Activated B cell treated with CpG ODN at 0.5 μM for 24 hours (primary cell): ENCODE results near the gene LCE1C. TPM values are rescaled to one million over a fixed set of nuclear protein-coding genes. Genes with fewer than 3 reads are reported as not detected.

Experiments used
- ATAC-seq: fragments of 200-7000 bp; cut with Tn5 transposase; one replicate; pipeline ENCODE4 v1.10.0; 2021; ENCODE audit warnings: low read depth, mild to moderate bottlenecking, moderate library complexity
- CTCF ChIA-PET: fragments of 350-600 bp; sonication (Branson Sonifier 250); formaldehyde crosslinking; loops from one replicate; lab custom pipeline; 2021; ENCODE audit warnings: antibody characterized with exemption; lab: Charles Lee
- POLR2A ChIA-PET: fragments of 350-600 bp; sonication (Branson Sonifier 250); formaldehyde crosslinking; loops from one replicate; lab custom pipeline; 2021; ENCODE audit warnings: antibody characterized with exemption; lab: Charles Lee
- DNase-seq: peaks from one replicate; pipeline ENCODE4 v3.0.0; 2022
- H3K27ac Mint-ChIP-seq: one replicate; pipeline ENCODE4 v1.8.0; 2020; ENCODE audit warnings: mixed read lengths
- H3K27me3 Mint-ChIP-seq: one replicate; pipeline ENCODE4 v1.8.0; 2021; ENCODE audit warnings: mixed read lengths
- H3K36me3 Mint-ChIP-seq: one replicate; pipeline ENCODE4 v1.8.0; 2021; ENCODE audit warnings: low read depth, mixed read lengths
- H3K4me1 Mint-ChIP-seq: one replicate; pipeline ENCODE4 v1.8.0; 2021; ENCODE audit warnings: mixed read lengths
- H3K4me3 Mint-ChIP-seq: one replicate; pipeline ENCODE4 v1.8.0; 2020; ENCODE audit warnings: mild to moderate bottlenecking, mixed read lengths
- H3K9me3 Mint-ChIP-seq: one replicate; pipeline ENCODE4 v1.8.0; 2020; ENCODE audit warnings: mixed read lengths
- CTCF ChIP-seq: fragments of 200-600 bp; IDR thresholded peaks from one replicate; pipeline ENCODE4 v1.8.0; 2022; ENCODE audit warnings: antibody characterized with exemption, mild to moderate bottlenecking
- intact Hi-C: fragments of 100-400 bp; cut with micrococcal nuclease; formaldehyde crosslinking; loops from one replicate; pipeline ENCODE4 v1.15.1; 2024
- total RNA-seq: library from RNA; stranded (reverse); gene quantifications from 2 replicates; pipeline ENCODE4 v1.2.3, GENCODE V29; 2022

Gene LCE1C
- total RNA-seq, 1 donor from 2014 or later: not detected

GRCh38 chr1:152761609-152762213, 44.7 kb downstream of the LCE1C start:
- Mint-ChIP-seq H3K27ac (no peak overlapping the region), H3K4me1 (no peaks in the 10 kb centered on the region), H3K4me3 (no peak overlapping the region), H3K9me3 (no peaks in the 10 kb centered on the region), H3K27me3 (peaks cover 3% of the 10 kb centered on the region), H3K36me3 (no peaks in the 10 kb centered on the region)
- intact Hi-C loops: no loop called here
- CTCF ChIA-PET: no interaction called here
- no peak for DNase-seq
- no peak for ATAC-seq
- TF ChIP-seq CTCF: no peak
- POLR2A ChIA-PET: no interaction called here

- Mint-ChIP-seq H3K27ac (no peak overlapping the region), H3K4me3 (no peak overlapping the region), H3K4me1 (no peaks in the 10 kb centered on the region), H3K27me3 (peaks cover 6% of the 10 kb centered on the region), H3K36me3 (no peaks in the 10 kb centered on the region), H3K9me3 (no peaks in the 10 kb centered on the region)
- POLR2A ChIA-PET: no interaction called here
- CTCF ChIA-PET: no interaction called here
- intact Hi-C loops: no loop called here
- DNase-seq (no peak), ATAC-seq (no peak)
- no peak for TF ChIP-seq CTCF
These were observed 45.8 kb downstream of the LCE1C start for GRCh38 chr1:152760551-152761190.

GRCh38 chr1:152759453-152760173, 46.8 kb downstream of the LCE1C start:
- H3K4me1 Mint-ChIP-seq: no peaks in the 10 kb centered on the region
- H3K4me3 Mint-ChIP-seq: no peak overlapping the region
- peaks cover 12% of the 10 kb centered on the region for H3K27me3 Mint-ChIP-seq
- POLR2A ChIA-PET: no interaction called here
- DNase-seq: no peak
- no peak for ATAC-seq
- no peaks in the 10 kb centered on the region for H3K36me3 Mint-ChIP-seq
- peaks cover 1% of the 10 kb centered on the region for H3K9me3 Mint-ChIP-seq
- no peak overlapping the region for H3K27ac Mint-ChIP-seq
- TF ChIP-seq CTCF: no peak
- CTCF ChIA-PET: no interaction called here
- intact Hi-C loops: no loop called here

GRCh38 chr1:152758636-152759035, 47.8 kb downstream of the LCE1C start:
- ChIA-PET POLR2A (no interaction called here), CTCF (no interaction called here)
- H3K4me1 Mint-ChIP-seq: no peaks in the 10 kb centered on the region
- intact Hi-C loops: no loop called here
- no peaks in the 10 kb centered on the region for H3K36me3 Mint-ChIP-seq
- ATAC-seq (no peak), DNase-seq (no peak)
- no peak overlapping the region for H3K27ac Mint-ChIP-seq
- H3K9me3 Mint-ChIP-seq: peaks cover 3% of the 10 kb centered on the region
- no peak overlapping the region for H3K4me3 Mint-ChIP-seq
- H3K27me3 Mint-ChIP-seq: peaks cover 15% of the 10 kb centered on the region
- no peak for TF ChIP-seq CTCF

GRCh38 chr1:152757747-152758146, 48.7 kb downstream of the LCE1C start, which contains the start of gene KPRP:
Gene KPRP (plus strand): TSS chr1:152758025. CDS start chr1:152759589, 1,564 bp downstream.
- ChIA-PET CTCF (no interaction called here), POLR2A (no interaction called here)
- H3K36me3 Mint-ChIP-seq: no peaks in the 10 kb centered on the region
- intact Hi-C loops: no loop called here
- H3K27ac Mint-ChIP-seq: no peak within 1 kb of the TSS
- ATAC-seq: no peak
- H3K27me3 Mint-ChIP-seq: peaks cover 17% of the 10 kb centered on the region
- no peaks in the 10 kb centered on the region for H3K4me1 Mint-ChIP-seq
- DNase-seq: no peak
- no peak for TF ChIP-seq CTCF
- H3K9me3 Mint-ChIP-seq: peaks cover 3% of the 10 kb centered on the region
- H3K4me3 Mint-ChIP-seq: no peak within 1 kb of the TSS
